GM18870 (cell line): ENCODE results near the gene FAM13A.
A peak's percentile ranks its signal among the peaks of the same experiment; 100 is the strongest.

ENCODE experiments used
- ATAC-seq: cut with Tn5 transposase; IDR thresholded peaks from one replicate; pipeline ENCODE4 v1.9.1; 2021; ENCODE audit warnings: moderate library complexity; ENCODE audit not compliant: unreplicated experiment

Gene FAM13A

GRCh38 chr4:88754796-88755195, 302.2 kb downstream of the FAM13A start:
- ATAC-seq = no peak

- no peak for ATAC-seq
These were observed 303.1 kb downstream of the FAM13A start for GRCh38 chr4:88753658-88754571.

GRCh38 chr4:88752754-88753153, 304.2 kb downstream of the FAM13A start:
- no peak for ATAC-seq

DNA sequence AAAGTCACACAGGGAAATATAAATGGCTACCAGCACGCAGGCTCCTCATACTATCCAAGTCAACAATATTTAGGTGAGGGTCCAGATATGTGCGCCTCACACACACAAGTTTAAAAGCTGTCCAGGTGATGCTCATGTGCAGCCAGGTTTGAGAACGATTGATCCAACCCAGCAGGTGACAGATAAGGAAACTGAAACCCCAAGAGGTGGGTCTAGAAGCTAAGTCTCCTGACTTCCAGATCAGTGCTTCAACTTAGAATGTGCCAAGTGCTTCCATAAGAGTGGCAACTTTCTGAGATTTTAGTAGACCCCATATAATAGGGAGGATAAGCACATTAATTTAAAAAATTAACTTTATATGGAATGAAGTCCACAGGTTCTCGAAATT, 304.9 kb downstream of the FAM13A start:
- ATAC-seq = no peak

- ATAC-seq = no peak
These were observed 305.5 kb downstream of the FAM13A start for GRCh38 chr4:88751258-88752075.

- ATAC-seq = no peak
These were observed 306.6 kb downstream of the FAM13A start for GRCh38 chr4:88750369-88750768.

DNA sequence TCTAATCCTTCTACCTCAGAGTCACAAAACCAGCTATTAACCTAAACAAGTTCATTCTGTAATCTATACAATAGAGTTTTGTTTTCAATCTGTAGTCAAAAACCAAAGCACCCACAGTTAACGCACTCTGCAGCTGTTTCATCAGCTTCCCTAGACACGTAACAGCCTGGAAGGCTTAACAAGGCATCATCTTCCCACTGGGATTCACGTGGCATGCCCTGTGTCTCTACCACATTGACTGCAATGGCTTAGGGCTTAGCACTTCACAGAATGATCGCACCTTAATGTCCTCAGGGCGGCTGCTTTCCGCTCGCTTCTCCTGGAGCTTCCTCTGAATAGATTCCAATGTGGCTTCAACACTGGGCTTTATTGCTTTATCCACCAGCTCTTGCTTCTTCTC, 309.6 kb downstream of the FAM13A start:
- no peak for ATAC-seq

DNA sequence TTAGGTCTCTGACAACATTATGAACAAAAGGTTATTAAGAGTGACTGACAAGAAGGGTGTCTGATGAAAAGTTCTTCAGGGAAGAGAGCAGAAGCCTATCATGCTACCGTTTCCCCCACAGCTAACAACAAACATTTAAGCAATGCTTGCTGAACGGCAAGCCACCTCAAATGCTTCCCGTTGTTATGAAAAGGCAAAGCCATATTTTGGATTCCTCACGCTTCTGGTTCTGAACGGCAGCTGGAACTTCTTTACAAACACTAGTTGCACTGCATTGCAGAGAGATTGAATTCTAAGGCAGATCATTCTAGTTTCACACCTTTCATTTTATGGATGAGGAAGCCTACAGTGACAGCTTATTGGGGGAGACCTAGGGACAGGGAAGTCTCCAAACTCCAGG, 310.8 kb downstream of the FAM13A start:
- ATAC-seq = no peak

DNA sequence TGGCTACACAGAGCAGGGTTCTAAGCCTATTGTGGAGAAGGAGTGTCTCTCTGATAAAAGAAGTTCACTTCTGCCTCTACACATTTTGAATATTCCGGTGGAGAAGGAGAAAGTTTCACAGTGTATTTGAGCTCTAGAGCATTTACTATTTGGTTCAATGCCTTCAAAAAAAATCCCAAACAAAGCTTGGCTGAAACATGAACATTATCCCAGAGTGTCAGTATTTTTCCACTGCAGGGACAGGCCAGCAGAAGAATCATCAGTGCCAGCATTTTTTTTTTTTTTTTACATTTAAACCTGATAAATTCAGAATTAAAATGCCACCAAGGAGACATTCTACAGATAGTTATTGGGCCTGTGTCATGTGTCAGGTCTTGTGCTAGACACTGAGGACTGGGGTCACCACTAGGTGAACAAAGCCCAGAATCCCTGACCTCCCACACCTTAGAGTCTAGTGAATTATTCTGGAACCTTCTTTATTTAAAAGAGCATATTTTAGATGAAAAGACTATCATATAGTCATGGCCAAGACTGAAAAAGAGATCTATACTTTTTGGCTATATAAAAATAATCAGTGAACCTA, 311.3 kb downstream of the FAM13A start:
- no peak for ATAC-seq

DNA sequence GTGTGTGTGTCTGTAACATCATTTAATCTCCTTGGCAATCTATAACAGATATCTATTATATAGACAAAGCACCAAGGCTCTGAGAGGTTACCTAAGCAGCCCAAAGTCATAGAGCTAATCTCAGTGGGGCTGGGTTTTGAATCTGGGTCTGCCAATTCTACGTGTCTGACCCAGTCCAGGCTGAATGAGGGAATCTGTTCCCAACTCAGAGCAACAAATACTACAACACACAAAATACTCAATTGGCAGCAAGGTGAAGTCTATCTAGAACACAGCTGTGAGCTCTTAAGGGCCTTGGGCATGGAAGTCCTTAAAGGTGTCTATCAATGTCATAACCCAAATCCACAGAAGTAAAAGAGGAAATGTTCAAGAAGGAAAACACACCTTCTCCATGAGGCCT, 311.8 kb downstream of the FAM13A start:
- no peak for ATAC-seq

DNA sequence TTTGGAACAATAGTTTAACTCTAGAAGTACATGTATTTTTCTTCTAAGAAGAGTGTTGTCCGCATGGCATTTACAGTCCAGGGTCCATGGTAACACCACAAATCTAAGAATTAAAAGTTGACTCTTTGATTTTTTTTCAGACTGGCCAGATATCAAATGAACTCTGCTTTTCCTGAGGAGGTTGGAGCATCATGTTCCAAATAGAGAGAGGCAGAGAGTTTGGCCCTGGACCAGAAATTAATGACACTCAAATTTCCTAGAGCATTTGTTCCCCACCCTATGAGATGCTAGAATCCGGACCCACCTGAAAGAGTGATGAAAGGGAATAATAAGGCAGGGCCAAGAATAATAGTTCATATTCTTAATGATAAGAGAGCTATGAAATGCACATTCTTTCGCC, 312.4 kb downstream of the FAM13A start:
- no peak for ATAC-seq

GRCh38 chr4:88743696-88744095, 313.3 kb downstream of the FAM13A start:
- no peak for ATAC-seq

DNA sequence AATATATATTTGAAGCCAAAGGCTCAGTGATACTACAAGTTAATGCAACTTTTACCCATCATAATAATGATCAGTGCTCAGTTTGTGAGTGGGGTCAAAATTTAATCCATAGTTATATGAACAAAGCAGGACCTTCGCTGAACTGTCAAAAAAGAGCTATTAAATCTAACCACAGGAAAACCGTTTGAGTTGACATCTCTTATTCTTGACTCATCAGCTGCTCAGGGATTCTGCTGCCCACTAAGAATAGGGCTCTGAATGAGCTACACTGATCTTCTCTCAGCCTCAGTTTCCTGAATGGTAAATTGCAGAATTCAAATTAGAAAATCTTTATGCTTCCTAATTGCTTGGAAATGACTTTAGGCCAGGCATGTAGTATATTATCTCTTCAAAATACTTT, 314.4 kb downstream of the FAM13A start:
- ATAC-seq = no peak

DNA sequence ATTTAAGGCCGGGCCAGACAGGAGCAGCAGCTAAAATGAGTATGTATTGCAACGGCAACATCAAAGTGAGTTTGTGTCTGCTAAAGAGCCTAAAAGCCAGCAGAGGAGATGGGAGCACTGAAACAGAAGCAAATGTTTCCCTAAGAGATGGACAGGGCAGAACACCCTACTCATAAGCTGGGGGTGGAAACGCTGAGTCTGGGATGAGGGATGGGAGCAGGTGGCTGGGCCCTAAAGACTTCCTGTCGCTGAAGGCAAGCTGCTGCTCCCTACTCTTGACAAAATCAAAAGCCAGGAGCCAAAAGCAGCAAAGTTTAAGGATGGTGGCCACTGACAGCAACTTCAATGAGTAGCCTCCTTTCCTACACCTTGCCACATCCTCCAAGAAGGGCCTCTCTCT, 318.8 kb downstream of the FAM13A start:
- no peak for ATAC-seq

GRCh38 chr4:88737307-88737941, 319.6 kb downstream of the FAM13A start:
- ATAC-seq = peak; percentile 94

- ATAC-seq = no peak
These were observed 320.7 kb downstream of the FAM13A start for GRCh38 chr4:88736264-88736663.

- no peak for ATAC-seq
These were observed 321.4 kb downstream of the FAM13A start for GRCh38 chr4:88735564-88735963.

GRCh38 chr4:88734403-88734949, 322.5 kb downstream of the FAM13A start:
- no peak for ATAC-seq

DNA sequence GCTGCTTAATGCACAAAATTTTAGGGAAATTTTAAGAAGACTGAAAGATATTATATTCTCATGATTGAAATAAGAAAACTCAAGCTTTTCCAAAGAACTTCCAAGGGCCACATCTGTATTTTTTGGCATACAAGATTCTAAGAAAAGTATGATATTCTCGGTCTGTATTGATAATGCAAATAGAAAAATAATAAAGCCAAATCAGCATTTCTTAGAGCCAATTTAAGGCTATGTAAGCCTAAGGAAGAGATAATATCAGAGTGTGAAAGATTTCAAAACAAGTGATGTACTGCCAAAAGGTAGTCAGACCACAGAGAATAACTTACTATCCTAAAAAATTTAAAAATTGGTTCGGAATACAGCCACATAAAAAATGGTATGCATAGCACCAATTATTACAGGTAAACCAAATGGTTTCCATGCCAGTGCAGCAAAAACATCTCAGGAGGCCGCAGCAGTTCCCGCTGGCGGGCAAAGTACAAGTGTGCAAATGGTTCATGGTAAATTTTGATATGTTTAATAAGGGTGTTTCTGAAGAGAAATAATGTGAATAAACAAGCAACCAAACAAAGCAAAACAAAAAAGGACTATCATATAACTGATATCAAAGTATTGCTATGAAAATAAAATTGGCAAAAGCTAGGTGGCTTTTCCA, 324.1 kb downstream of the FAM13A start:
- ATAC-seq = no peak

GRCh38 chr4:88731381-88731780, 325.6 kb downstream of the FAM13A start:
- ATAC-seq = no peak
